ENCODE measurements around the gene APOBR. TPM values are rescaled to one million over a fixed set of nuclear protein-coding genes. Genes with fewer than 3 reads are reported as not detected.
A peak's percentile ranks its signal among the peaks of the same experiment; 100 is the strongest.

The APOBR gene
- total and polyA plus RNA-seq, 2 of the 13 experiments (the other 11 are each of a cell fraction or from before 2014, with no cell fraction given): 0.03 TPM; not detected in 1

- TF ChIP-seq HIC2 (CRISPR knock-in tag; IDR thresholded peaks at IDR 0.05; ENCODE audit: low read depth) (peak; percentile 25; the same call in 1 of the 2 replicates), ETS1 (CRISPR knock-in tag; IDR thresholded peaks at IDR 0.05) (no peak), ZNF101 (CRISPR knock-in tag; IDR thresholded peaks at IDR 0.05; ENCODE audit: borderline replicate concordance, low read depth) (no peak), ZBTB42 (CRISPR knock-in tag; IDR thresholded peaks at IDR 0.05) (0 out of 2 replicates have a peak, but pooled peaks have one; percentile 64), SRY (CRISPR knock-in tag; IDR thresholded peaks at IDR 0.05) (peak; percentile 62; the same call in 1 of the 2 replicates), ZNF510 (CRISPR knock-in tag; IDR thresholded peaks at IDR 0.05; ENCODE audit: low read depth) (peak; percentile 72; the same call in 1 of the 2 replicates), PATZ1 (CRISPR knock-in tag; IDR thresholded peaks at IDR 0.05) (0 out of 2 replicates have a peak, but pooled peaks have one; percentile 5), BCL3 (CRISPR knock-in tag; IDR thresholded peaks at IDR 0.05) (peak; percentile 16; the same call in 1 of the 2 replicates), PITX1 (CRISPR knock-in tag; IDR thresholded peaks at IDR 0.05) (peak; percentile 44; the same call in 1 of the 2 replicates), TP53 (CRISPR knock-in tag; conservative IDR thresholded peaks at IDR 0.05) (0 out of 2 replicates have a peak, but pooled peaks have one; percentile 11), STAG1 (CRISPR knock-in tag; IDR thresholded peaks at IDR 0.05) (peak; percentile 68), CTCF (CRISPR knock-in tag; IDR thresholded peaks at IDR 0.05) (peak; percentile 78), RBFOX2 (IDR thresholded peaks at IDR 0.05; ENCODE audit: low read depth, low read length) (peak; percentile 55), ZNF12 (CRISPR knock-in tag; IDR thresholded peaks at IDR 0.05) (0 out of 2 replicates have a peak, but pooled peaks have one; percentile 34), ZNF451 (CRISPR knock-in tag; IDR thresholded peaks at IDR 0.05) (peak; percentile 87), FOXA3 (CRISPR knock-in tag; IDR thresholded peaks at IDR 0.05) (peak; percentile 26; the same call in 1 of the 2 replicates), JARID2 (CRISPR knock-in tag; IDR thresholded peaks at IDR 0.05; ENCODE audit: insufficient replicate concordance) (peak; percentile 65), ZNF558 (CRISPR knock-in tag; IDR thresholded peaks at IDR 0.05; ENCODE audit: borderline replicate concordance) (peak; percentile 74; the same call in 1 of the 2 replicates)
Observed at GRCh38 chr16:28491230-28491969, 3.0 kb upstream of the APOBR start (continued).

Measured in HepG2 (cell line).